BE2C (cell line): ENCODE results near the gene SPG21.

Experiments
- DNase-seq: peaks from one replicate; pipeline ENCODE4 v3.0.0-alpha.2; 2020
- H3K27me3 ChIP-seq: fragments of 250-450 bp; sonication (Bioruptor Pico); 2 replicates; pipeline ENCODE4 v1.5.1; 2020; ENCODE audit warnings: mild to moderate bottlenecking
- H3K36me3 ChIP-seq: fragments of 250-450 bp; sonication (Bioruptor Pico); 2 replicates; pipeline ENCODE4 v1.5.1; 2020; ENCODE audit warnings: mild to moderate bottlenecking
- H3K4me1 ChIP-seq: fragments of 250-450 bp; sonication (Bioruptor Pico); 2 replicates; pipeline ENCODE4 v1.5.1; 2020
- H3K4me3 ChIP-seq: 2 replicates; pipeline ENCODE4 v1.5.1; 2011; ENCODE audit warnings: low read depth, low read length
- H3K9me3 ChIP-seq: fragments of 250-450 bp; sonication (Bioruptor Pico); 2 replicates; pipeline ENCODE4 v1.5.1; 2020
- TF ChIP-seq, protein P1 (sequence below): IDR thresholded peaks from 2 replicates; pipeline ENCODE4 v1.5.1; 2012; ENCODE audit warnings: mild to moderate bottlenecking, low read depth, low read length

The SPG21 gene

DNA sequence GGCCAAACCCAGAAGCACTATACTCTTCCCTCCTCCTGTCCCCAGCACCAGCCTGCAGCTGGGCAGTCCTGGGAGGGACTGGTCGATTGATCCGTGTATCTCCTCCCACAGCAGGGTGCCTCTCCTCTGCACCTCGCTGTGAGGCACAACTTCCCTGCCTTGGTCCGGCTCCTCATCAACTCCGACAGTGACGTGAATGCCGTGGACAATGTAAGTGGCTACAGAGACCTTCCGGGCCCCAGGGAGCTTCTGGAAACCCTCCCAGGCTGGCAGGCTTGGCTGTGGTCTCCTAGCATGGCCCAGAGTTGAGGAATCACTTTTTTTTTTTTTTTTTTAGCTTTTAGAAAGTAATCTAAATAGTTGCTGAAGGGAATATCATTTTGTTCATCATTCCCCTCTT lies 47.4 kb downstream of the SPG21 start:
- TF ChIP-seq, protein P1, sequence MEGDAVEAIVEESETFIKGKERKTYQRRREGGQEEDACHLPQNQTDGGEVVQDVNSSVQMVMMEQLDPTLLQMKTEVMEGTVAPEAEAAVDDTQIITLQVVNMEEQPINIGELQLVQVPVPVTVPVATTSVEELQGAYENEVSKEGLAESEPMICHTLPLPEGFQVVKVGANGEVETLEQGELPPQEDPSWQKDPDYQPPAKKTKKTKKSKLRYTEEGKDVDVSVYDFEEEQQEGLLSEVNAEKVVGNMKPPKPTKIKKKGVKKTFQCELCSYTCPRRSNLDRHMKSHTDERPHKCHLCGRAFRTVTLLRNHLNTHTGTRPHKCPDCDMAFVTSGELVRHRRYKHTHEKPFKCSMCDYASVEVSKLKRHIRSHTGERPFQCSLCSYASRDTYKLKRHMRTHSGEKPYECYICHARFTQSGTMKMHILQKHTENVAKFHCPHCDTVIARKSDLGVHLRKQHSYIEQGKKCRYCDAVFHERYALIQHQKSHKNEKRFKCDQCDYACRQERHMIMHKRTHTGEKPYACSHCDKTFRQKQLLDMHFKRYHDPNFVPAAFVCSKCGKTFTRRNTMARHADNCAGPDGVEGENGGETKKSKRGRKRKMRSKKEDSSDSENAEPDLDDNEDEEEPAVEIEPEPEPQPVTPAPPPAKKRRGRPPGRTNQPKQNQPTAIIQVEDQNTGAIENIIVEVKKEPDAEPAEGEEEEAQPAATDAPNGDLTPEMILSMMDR = no peak
- no peaks in the 10 kb centered on the region for H3K4me1 ChIP-seq
- DNase-seq = no peak
- no peak overlapping the region for H3K4me3 ChIP-seq
- H3K27me3 ChIP-seq = no peaks in the 10 kb centered on the region
- H3K9me3 ChIP-seq = no peaks in the 10 kb centered on the region
- H3K36me3 ChIP-seq = no peaks in the 10 kb centered on the region

DNA sequence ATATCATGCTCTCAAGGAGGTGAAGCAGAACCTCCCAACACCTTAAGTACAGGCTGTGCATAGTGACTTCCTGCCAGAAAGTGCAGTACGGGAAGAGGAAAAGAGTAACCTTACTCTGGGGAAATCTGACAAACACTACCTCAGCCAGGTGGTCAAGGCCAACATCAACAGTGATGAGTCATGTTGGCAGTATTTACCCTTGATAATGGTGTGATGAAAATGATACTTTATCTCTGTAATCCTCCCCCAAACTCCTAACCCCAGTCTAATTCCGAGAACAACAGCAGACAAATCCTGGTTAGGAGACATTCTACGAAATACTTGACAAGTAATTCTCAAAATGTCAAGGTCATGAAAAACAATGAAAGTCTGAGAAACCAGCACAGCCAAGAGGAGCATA lies 51.5 kb downstream of the SPG21 start:
- Histone ChIP-seq H3K27me3 (no peaks in the 10 kb centered on the region), H3K4me1 (no peaks in the 10 kb centered on the region), H3K9me3 (no peaks in the 10 kb centered on the region), H3K36me3 (no peaks in the 10 kb centered on the region), H3K4me3 (no peak overlapping the region)
- no peak for DNase-seq
- TF ChIP-seq, protein P1 = no peak

DNA sequence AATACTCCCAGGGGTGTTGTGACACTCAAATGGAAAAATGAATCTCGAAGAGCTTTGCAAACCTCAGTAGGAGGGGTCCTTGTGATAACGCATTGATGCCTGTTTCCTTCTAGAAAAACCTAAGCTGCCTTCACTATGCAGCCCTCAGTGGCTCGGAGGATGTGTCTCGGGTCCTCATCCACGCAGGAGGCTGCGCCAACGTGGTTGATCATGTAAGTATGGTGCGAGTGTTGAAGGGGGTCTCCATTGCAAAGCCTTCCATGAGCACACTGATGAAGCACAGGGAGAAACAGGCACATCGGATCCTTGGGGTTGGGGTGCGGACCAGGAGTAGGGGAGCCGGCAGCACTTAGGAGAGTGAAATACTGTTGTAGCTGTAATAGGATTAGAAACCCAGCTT lies 55.7 kb downstream of the SPG21 start:
- DNase-seq = no peak
- TF ChIP-seq, protein P1 = no peak
- Histone ChIP-seq H3K4me3 (no peak overlapping the region), H3K27me3 (no peaks in the 10 kb centered on the region), H3K4me1 (no peaks in the 10 kb centered on the region), H3K36me3 (no peaks in the 10 kb centered on the region), H3K9me3 (no peaks in the 10 kb centered on the region; the same call in 1 of the 2 replicates)

DNA sequence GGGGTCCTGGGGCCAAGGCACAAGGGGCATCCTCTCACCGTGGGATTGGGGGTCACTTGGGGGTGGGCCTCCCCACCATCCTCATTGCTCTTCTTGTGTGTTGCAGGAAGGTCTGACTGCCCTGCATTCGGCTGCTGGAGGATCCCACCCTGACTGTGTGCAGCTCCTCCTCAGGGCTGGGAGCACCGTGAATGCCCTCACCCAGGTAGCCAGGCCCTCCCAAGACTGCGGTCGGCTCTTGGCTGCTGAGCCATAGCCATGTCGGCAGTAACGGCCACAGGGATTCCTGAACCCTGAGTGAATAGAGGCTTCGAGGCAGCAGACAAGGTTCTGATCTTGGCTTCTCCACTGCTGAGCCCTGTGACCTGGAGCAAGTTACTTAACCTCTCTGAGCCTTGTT lies 58.3 kb downstream of the SPG21 start:
- Histone ChIP-seq H3K4me1 (no peaks in the 10 kb centered on the region), H3K27me3 (no peaks in the 10 kb centered on the region), H3K4me3 (no peak overlapping the region), H3K9me3 (no peaks in the 10 kb centered on the region; the same call in 1 of the 2 replicates), H3K36me3 (no peaks in the 10 kb centered on the region)
- TF ChIP-seq, protein P1 = no peak
- no peak for DNase-seq

GRCh38 chr15:64930778-64931371 lies 58.8 kb downstream of the SPG21 start:
- Histone ChIP-seq H3K9me3 (no peaks in the 10 kb centered on the region; the same call in 1 of the 2 replicates), H3K36me3 (no peaks in the 10 kb centered on the region), H3K4me1 (no peaks in the 10 kb centered on the region), H3K27me3 (no peaks in the 10 kb centered on the region), H3K4me3 (no peak overlapping the region)
- no peak for DNase-seq
- TF ChIP-seq, protein P1 = no peak

DNA sequence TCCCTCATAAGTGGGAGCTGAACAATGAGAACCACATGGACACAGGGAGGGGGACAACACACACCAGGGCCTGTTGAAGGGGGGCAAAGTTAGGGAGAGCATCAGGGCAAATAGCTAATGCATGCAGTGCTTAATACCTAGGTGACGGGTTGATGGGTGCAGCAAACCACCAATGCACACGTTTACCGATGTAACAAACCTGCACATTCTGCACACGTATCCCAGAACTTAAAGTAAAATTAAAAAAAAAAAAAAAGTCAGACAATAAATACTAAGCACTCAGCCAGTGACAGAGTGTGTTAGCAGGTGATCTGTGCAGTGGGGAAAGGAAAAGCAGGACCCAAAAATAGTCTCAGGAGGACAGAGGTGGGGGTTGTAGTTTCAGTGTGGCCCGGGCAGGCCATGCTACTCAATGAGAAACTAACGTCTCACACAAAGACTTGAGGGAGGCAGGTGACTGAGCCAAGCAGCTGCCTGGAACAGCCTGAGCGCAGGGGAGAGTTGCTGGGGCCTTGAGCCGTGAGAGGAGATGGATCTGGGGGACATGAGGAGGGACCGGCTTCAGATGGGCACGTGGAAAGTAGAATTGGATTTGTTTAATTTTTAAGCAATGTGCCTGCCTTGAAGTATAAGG lies 59.6 kb downstream of the SPG21 start:
- H3K36me3 ChIP-seq = no peaks in the 10 kb centered on the region
- no peaks in the 10 kb centered on the region; the same call in 1 of the 2 replicates for H3K9me3 ChIP-seq
- H3K27me3 ChIP-seq = no peaks in the 10 kb centered on the region
- no peaks in the 10 kb centered on the region for H3K4me1 ChIP-seq
- H3K4me3 ChIP-seq = no peak overlapping the region
- DNase-seq = no peak
- TF ChIP-seq, protein P1 = no peak
